AG09309 (cell line): ENCODE measurements around the gene FAM168A.
A peak's percentile ranks its signal among the peaks of the same experiment; 100 is the strongest.

Experiments used
- DNase-seq: peaks from one replicate; pipeline ENCODE4 v3.0.0-alpha.2; 2010; ENCODE audit warnings: low read depth
- H3K4me3 ChIP-seq: 2 replicates; pipeline ENCODE4 v1.5.1; 2011; ENCODE audit warnings: mild to moderate bottlenecking, low read depth, low read length, moderate library complexity; ENCODE audit not compliant: control insufficient read depth
- TF ChIP-seq, protein P1 (sequence below): IDR thresholded peaks from 2 replicates; pipeline ENCODE4 v1.5.1; 2011; ENCODE audit warnings: mild to moderate bottlenecking, low read depth, low read length, inconsistent platforms; ENCODE audit not compliant: insufficient read depth, control insufficient read depth; ENCODE audit errors: missing control alignments

The FAM168A gene

DNA sequence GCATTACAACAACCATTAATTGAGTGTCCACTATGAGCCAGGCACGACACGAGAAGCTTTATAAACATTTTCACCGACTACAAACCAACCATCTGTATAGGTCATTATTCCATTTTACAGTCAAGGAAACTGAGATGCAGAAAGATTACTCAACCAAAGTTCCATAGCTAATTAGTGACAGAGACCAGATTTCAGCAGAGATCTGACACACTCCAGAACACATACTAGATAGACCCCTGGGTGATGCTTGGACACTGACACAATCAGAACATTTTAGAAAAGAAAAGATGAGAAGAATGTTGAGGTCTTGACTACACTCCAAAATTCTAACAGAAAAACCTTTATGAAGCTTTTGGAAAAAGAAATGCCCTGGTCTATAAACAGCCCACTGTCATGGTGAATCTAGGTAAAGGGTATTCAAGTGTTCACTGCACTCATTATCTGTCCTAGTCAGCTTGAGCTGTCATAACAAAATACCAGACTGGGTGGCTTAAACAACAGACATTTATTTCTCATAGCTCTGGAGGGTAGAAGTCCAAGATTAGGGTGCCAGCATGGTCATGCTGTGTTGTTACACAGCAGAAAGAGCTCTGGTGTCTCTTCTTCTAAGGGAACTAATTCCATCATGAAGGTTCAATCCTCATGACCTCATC is 132.8 kb downstream of the FAM168A start:
- TF ChIP-seq, protein P1, sequence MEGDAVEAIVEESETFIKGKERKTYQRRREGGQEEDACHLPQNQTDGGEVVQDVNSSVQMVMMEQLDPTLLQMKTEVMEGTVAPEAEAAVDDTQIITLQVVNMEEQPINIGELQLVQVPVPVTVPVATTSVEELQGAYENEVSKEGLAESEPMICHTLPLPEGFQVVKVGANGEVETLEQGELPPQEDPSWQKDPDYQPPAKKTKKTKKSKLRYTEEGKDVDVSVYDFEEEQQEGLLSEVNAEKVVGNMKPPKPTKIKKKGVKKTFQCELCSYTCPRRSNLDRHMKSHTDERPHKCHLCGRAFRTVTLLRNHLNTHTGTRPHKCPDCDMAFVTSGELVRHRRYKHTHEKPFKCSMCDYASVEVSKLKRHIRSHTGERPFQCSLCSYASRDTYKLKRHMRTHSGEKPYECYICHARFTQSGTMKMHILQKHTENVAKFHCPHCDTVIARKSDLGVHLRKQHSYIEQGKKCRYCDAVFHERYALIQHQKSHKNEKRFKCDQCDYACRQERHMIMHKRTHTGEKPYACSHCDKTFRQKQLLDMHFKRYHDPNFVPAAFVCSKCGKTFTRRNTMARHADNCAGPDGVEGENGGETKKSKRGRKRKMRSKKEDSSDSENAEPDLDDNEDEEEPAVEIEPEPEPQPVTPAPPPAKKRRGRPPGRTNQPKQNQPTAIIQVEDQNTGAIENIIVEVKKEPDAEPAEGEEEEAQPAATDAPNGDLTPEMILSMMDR, result no peak
- DNase-seq, result no peak
- H3K4me3 ChIP-seq, result no peak overlapping the region

DNA sequence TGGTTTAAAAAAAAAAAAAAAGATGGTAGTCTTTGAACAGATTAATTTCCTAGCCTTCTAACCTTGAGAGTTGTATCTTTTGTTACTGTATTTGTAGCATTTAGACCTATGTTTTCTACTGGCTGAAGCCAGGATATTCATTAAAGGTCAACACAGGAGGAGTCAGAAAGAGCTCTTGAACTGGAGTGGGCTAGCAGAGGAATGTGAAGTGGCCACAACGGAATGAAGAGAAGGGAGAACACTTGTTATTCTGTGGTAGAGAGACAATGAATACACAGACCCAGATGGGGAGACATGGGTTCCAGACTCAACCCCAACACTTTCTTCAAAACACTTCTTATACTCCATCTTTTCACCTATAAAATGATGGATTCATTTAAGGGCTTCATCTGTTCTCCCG is 133.6 kb downstream of the FAM168A start:
- no peak for DNase-seq
- TF ChIP-seq, protein P1, result no peak
- no peak overlapping the region for H3K4me3 ChIP-seq

DNA sequence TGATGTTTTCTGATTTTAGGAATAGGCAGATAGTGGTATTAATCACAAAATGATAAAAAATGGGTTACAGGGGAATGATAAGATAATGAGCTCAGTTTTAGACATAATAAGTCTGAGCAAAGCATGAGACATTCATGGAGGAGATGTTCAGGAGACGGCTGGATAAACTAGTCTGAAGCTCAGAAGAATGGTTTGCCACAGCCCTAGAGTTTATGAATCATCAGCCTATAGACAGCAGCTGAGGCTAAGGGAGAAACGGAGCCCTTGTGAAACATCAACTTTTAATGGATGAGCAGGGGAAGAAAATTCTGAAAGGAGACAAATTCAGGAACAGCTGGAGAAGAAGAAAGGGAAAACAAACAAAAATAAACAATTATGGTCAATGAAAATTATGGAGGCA is 134.6 kb downstream of the FAM168A start:
- TF ChIP-seq, protein P1, result no peak
- peak; percentile 40 for DNase-seq

DNA sequence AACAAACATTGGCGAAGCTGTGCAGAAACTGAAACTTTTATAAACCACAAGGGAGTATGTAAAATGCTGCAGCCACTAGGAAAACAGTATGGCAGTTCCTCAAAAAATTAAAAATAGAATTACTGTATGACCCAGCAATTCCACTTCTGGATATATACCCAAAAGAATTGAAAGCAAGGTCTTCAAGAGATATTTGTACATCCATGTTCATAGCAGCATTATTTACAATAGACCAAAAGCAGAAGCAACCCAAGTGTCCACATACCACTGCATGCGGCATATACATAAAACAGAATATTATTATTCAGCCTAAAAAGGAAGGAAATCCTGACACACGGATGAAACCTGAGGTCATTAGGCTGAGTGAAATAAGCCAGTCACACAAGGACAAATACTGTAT is 135.9 kb downstream of the FAM168A start:
- TF ChIP-seq, protein P1, result no peak
- no peak overlapping the region for H3K4me3 ChIP-seq
- DNase-seq, result no peak

More for the DNA sequence above, 134.6 kb downstream of the FAM168A start:
- no peak overlapping the region for H3K4me3 ChIP-seq

DNA sequence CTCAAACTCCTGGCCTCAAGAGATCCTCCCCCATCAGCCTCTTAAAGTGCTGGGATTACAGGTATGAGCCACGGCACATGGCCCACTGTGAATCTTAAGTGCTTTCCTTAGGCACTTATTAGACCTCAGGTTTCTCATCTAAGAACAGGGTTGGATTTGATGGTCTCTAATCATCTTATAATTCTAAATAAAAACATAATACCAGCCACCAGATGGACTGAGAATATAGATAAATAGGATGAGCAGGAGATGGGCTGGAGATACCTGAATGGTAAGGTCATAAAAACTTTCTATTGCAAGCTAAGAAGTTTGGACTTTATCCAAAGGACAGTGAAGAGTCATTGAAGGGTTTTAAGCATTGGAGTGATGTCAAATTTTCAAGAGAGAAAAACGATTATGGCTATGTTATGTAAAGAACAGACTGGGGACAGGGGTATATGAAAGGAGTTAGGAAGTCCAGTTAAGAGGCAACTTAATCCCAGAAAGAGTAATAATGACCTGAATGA is 136.5 kb downstream of the FAM168A start:
- DNase-seq, result no peak
- H3K4me3 ChIP-seq, result no peak overlapping the region
- TF ChIP-seq, protein P1, result no peak

DNA sequence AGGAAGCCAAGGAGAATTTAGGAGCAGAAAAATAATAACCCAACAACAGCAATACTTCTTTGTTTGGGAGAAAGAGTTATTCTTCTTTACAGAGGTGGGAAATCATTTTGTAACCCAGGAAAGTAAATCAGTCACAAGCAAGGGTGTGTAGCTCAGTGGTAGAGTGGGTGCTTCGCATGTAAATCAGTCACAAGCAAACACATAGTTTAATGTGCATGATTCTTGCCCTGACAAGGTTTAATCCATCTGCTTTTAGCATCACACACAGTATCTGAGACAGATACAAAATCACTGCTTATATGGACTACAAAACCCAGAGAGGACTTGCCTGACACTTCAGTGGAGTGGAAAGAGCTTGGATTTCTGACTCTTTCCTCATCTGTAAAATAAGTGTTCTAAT is 139.7 kb downstream of the FAM168A start:
- TF ChIP-seq, protein P1, result no peak
- no peak overlapping the region for H3K4me3 ChIP-seq
- DNase-seq, result no peak

DNA sequence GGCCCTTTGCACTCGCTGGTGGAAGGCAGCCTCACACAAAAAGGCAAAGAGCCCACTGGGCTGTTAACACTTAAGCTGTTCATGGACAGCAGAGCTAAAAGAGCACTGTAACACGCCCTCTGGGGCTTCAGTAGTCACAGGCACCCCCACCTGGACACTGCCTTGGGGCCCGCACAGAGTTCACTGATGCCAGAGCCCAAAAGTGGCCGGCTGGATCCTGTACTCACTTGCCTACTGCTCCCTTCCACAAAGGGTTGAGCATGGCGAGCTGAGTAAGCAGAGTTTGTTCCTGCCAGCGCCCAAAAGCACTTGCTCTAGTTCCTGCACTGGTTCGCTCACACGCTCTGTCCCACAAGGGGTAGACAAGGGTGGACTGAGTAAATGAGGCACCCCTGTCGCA is 142.9 kb downstream of the FAM168A start:
- H3K4me3 ChIP-seq, result no peak overlapping the region
- DNase-seq, result no peak
- TF ChIP-seq, protein P1, result no peak
